OCI-LY7 (cell line): Measurements from ENCODE around the gene CD36. TPM values are rescaled to one million over a fixed set of nuclear protein-coding genes. Genes with fewer than 3 reads are reported as not detected.

Experiments
- BruUV-seq: library from RNA; stranded (reverse); fragments of 400-500 nt; replicated peaks from 2 replicates; lab custom pipeline; 2021; lab: Mats Ljungman, UMichigan
- CTCF ChIA-PET: fragments of 300-600 bp; sonication (Branson Sonifier 250); formaldehyde crosslinking; loops from one replicate; lab custom pipeline; 2022; ENCODE audit warnings: antibody characterized with exemption; ENCODE audit not compliant: unreplicated experiment; lab: Charles Lee
- POLR2A ChIA-PET: fragments of 300-600 bp; sonication (Branson Sonifier 250); formaldehyde crosslinking; loops from one replicate; lab custom pipeline; 2022; ENCODE audit warnings: antibody characterized with exemption; lab: Charles Lee
- DNase-seq: peaks from one replicate; pipeline ENCODE4 v3.0.0-alpha.2; 2015; ENCODE audit warnings: low spot score
- H2AFZ ChIP-seq: fragments of 200-600 bp; sonication (generic), shearing (Covaris generic); 2 replicates; pipeline ENCODE4 v1.6.1; 2014; ENCODE audit warnings: mild to moderate bottlenecking, antibody characterized with exemption, low read length, moderate library complexity
- H3K27ac ChIP-seq: fragments of 200-600 bp; sonication (generic); 2 replicates; pipeline ENCODE4 v1.5.1; 2014; ENCODE audit warnings: mixed run types, low read depth, mild to moderate bottlenecking, moderate library complexity, low read length, inconsistent platforms; ENCODE audit not compliant: poor library complexity, severe bottlenecking
- H3K36me3 ChIP-seq: fragments of 200-600 bp; sonication (generic); 2 replicates; pipeline ENCODE4 v1.6.1; 2014; ENCODE audit warnings: mild to moderate bottlenecking, antibody characterized with exemption, low read length, moderate library complexity, mixed read lengths; ENCODE audit not compliant: insufficient read depth
- H3K4me1 ChIP-seq: fragments of 200-600 bp; sonication (generic); 2 replicates; pipeline ENCODE4 v1.5.1; 2014; ENCODE audit warnings: mild to moderate bottlenecking, low read length; ENCODE audit not compliant: insufficient read depth, poor library complexity, severe bottlenecking
- H3K4me2 ChIP-seq: fragments of 200-600 bp; sonication (generic); 2 replicates; pipeline ENCODE4 v1.6.1; 2014; ENCODE audit warnings: mild to moderate bottlenecking, low read length
- H3K4me3 ChIP-seq: fragments of 200-600 bp; sonication (generic); 2 replicates; pipeline ENCODE4 v1.5.1; 2014; ENCODE audit warnings: mild to moderate bottlenecking, low read depth, low read length; ENCODE audit not compliant: poor library complexity, severe bottlenecking
- H3K79me2 ChIP-seq: fragments of 200-600 bp; sonication (generic); 2 replicates; pipeline ENCODE4 v1.6.1; 2016; ENCODE audit warnings: low read depth, mild to moderate bottlenecking, low read length, moderate library complexity, mixed read lengths; ENCODE audit not compliant: insufficient read depth
- H3K9me2 ChIP-seq: fragments of 200-600 bp; sonication (generic); 2 replicates; pipeline ENCODE4 v1.6.1; 2016; ENCODE audit warnings: mild to moderate bottlenecking, low read length, mixed read lengths; ENCODE audit not compliant: insufficient read depth
- H3K9me3 ChIP-seq: fragments of 200-600 bp; sonication (generic); 2 replicates; pipeline ENCODE4 v1.6.1; 2014; ENCODE audit warnings: mild to moderate bottlenecking, mixed run types, low read length, mixed read lengths
- H4K20me1 ChIP-seq: fragments of 200-600 bp; sonication (generic); 2 replicates; pipeline ENCODE4 v1.6.1; 2014; ENCODE audit warnings: mild to moderate bottlenecking, antibody characterized with exemption, low read length, moderate library complexity, mixed read lengths; ENCODE audit not compliant: insufficient read depth
- CTCF ChIP-seq: fragments of 200-600 bp; sonication (generic); conservative IDR thresholded peaks from 2 replicates; pipeline ENCODE4 v1.5.1; 2014; ENCODE audit warnings: mild to moderate bottlenecking, antibody characterized with exemption, low read length, moderate library complexity, mixed read lengths
- EZH2phosphoT487 ChIP-seq: fragments of 200-600 bp; sonication (generic); IDR thresholded peaks from 2 replicates; pipeline ENCODE4 v1.6.1; 2018; ENCODE audit warnings: low read depth, borderline replicate concordance, mild to moderate bottlenecking, mixed run types, antibody characterized with exemption, low read length, moderate library complexity, mixed read lengths
- intact Hi-C: fragments of 100-400 bp; cut with micrococcal nuclease; formaldehyde crosslinking; loops from one replicate; pipeline ENCODE4 v1.10.0; 2022; ENCODE audit not compliant: unreplicated experiment
- total RNA-seq, 2 experiments: library from RNA; depleted of rRNA in 1 of 2; stranded (reverse); fragments of >200 nt in 1 of 2; shearing (Covaris generic) in 1 of 2; gene quantifications; 2 replicates each; pipeline ENCODE4 v1.2.3, GENCODE V29; 2014 to 2022

The CD36 gene
- total RNA-seq, 2 experiments from 2014 or later: not detected

- Histone ChIP-seq H3K36me3 (no peaks in the 10 kb centered on the region), H3K4me1 (no peaks in the 10 kb centered on the region), H3K9me2 (no peaks in the 10 kb centered on the region), H2AFZ (no peak overlapping the region), H3K4me2 (no peak overlapping the region), H3K79me2 (no peaks in the 10 kb centered on the region), H3K9me3 (no peaks in the 10 kb centered on the region), H3K27ac (no peak overlapping the region), H3K4me3 (no peak overlapping the region), H4K20me1 (no peaks in the 10 kb centered on the region)
- DNase-seq: no peak
- ChIA-PET POLR2A (no interaction called here), CTCF (no interaction called here)
- intact Hi-C loops: no loop called here
- no peak for TF ChIP-seq EZH2phosphoT487
- peak; percentile 61 for TF ChIP-seq CTCF
- no TSS peak for BruUV-seq
Observed at GRCh38 chr7:80681272-80681885, 42.9 kb downstream of the CD36 start.

GRCh38 chr7:80682744-80683143 is 44.3 kb downstream of the CD36 start:
- Histone ChIP-seq H3K4me2 (no peak overlapping the region), H3K4me3 (no peak overlapping the region), H3K79me2 (no peaks in the 10 kb centered on the region), H3K27ac (no peak overlapping the region), H3K9me3 (no peaks in the 10 kb centered on the region), H4K20me1 (no peaks in the 10 kb centered on the region), H3K4me1 (no peaks in the 10 kb centered on the region), H3K36me3 (no peaks in the 10 kb centered on the region), H2AFZ (no peak overlapping the region), H3K9me2 (no peaks in the 10 kb centered on the region)
- intact Hi-C loops: no loop called here
- CTCF ChIA-PET: no interaction called here
- no TSS peak for BruUV-seq
- TF ChIP-seq EZH2phosphoT487 (no peak), CTCF (no peak)
- POLR2A ChIA-PET: no interaction called here
- no peak for DNase-seq

GRCh38 chr7:80686576-80686975 is 48.1 kb downstream of the CD36 start:
- Histone ChIP-seq H3K4me1 (no peaks in the 10 kb centered on the region), H3K9me3 (no peaks in the 10 kb centered on the region), H3K36me3 (no peaks in the 10 kb centered on the region), H3K4me2 (no peak overlapping the region), H3K79me2 (no peaks in the 10 kb centered on the region), H4K20me1 (no peaks in the 10 kb centered on the region), H3K9me2 (no peaks in the 10 kb centered on the region), H2AFZ (no peak overlapping the region), H3K4me3 (no peak overlapping the region), H3K27ac (no peak overlapping the region)
- no TSS peak for BruUV-seq
- ChIA-PET CTCF (no interaction called here), POLR2A (no interaction called here)
- TF ChIP-seq EZH2phosphoT487: no peak
- no peak for TF ChIP-seq CTCF
- no peak for DNase-seq
- intact Hi-C loops: no loop called here
